GM12874 (cell line): ENCODE results near the gene SYT5.

Experiments
- CTCF ChIP-seq: IDR thresholded peaks from 2 replicates; pipeline ENCODE4 v1.5.1; 2011; ENCODE audit warnings: low read depth, mild to moderate bottlenecking, control low read depth, low read length, moderate library complexity; ENCODE audit not compliant: insufficient read depth

The SYT5 gene

GRCh38 chr19:55178781-55179599 is 1.1 kb downstream of the SYT5 start:
- no peak for TF ChIP-seq CTCF

GRCh38 chr19:55176076-55176475 is 4.0 kb downstream of the SYT5 start:
- TF ChIP-seq CTCF, result no peak

- TF ChIP-seq CTCF, result no peak
These were observed 4.8 kb downstream of the SYT5 start for GRCh38 chr19:55175117-55175867.

GRCh38 chr19:55174425-55175116 is 5.5 kb downstream of the SYT5 start:
- no peak for TF ChIP-seq CTCF

GRCh38 chr19:55173714-55174409 is 6.2 kb downstream of the SYT5 start:
- TF ChIP-seq CTCF, result no peak

GRCh38 chr19:55173186-55173713 is 6.8 kb downstream of the SYT5 start:
- TF ChIP-seq CTCF, result no peak
